Psoas muscle (tissue), 8 donors: ENCODE measurements around the gene TRPM3. TPM values are rescaled to one million over a fixed set of nuclear protein-coding genes. Genes with fewer than 3 reads are reported as not detected.

ENCODE experiments used
- ATAC-seq, 4 donors: fragments of 200-7000 bp; cut with Tn5 transposase; one replicate each; pipeline ENCODE4 v1.9.1; 2020; ENCODE audit warnings: moderate library complexity in 3 of 4, mild to moderate bottlenecking in 2 of 4
- DNase-seq, 2 donors: peaks; one replicate each; pipeline ENCODE4 v3.0.0-alpha.2; 2020
- H3K27ac ChIP-seq: fragments of 200-600 bp; one replicate; pipeline ENCODE4 v1.8.0; 2022
- H3K27me3 ChIP-seq, 3 donors: fragments of 200-600 bp in 1 of 3; one replicate each; pipeline versions ENCODE4 v1.6.1 to v1.8.0; 2013 to 2022; ENCODE audit warnings: low read length in 2 of 3, mild to moderate bottlenecking in 2 of 3, moderate library complexity in 1 of 3; ENCODE audit not compliant: insufficient read depth in 3 of 3
- H3K36me3 ChIP-seq, 2 donors: fragments of 200-600 bp in 1 of 2; one replicate each; pipeline versions ENCODE4 v1.6.1 to v1.8.0; 2013 to 2022; ENCODE audit warnings: low read depth in 1 of 2, mild to moderate bottlenecking in 1 of 2, moderate library complexity in 1 of 2; ENCODE audit not compliant: insufficient read depth in 1 of 2
- H3K4me1 ChIP-seq: fragments of 200-600 bp; one replicate; pipeline ENCODE4 v1.8.0; 2022
- H3K4me3 ChIP-seq: fragments of 200-600 bp; one replicate; pipeline ENCODE4 v1.8.0; 2022; ENCODE audit warnings: mild to moderate bottlenecking
- H3K9me3 ChIP-seq: fragments of 200-600 bp; one replicate; pipeline ENCODE4 v1.8.0; 2022
- WGBS, 3 donors: extraction: QIAGEN DNeasy Blood & Tissue Kit; methylation state at CpG; one replicate each; pipeline versions ENCODE4 v1.1.6 to v1.1.7; 2013; 5-methylcytosine and 5-hydroxymethylcytosine counted together
- intact Hi-C, 2 donors: fragments of 100-400 bp; cut with DNase I; formaldehyde crosslinking; loops; one replicate each; pipeline versions ENCODE4 v1.11.0 to v1.14.2; 2022
- polyA plus RNA-seq, 3 donors: library from polyadenylated mRNA; stranded (reverse); fragments of 200-250 nt; gene quantifications; one replicate each; pipeline ENCODE4 v1.2.3, GENCODE V29; 2013
- total RNA-seq, 4 donors: library from RNA; stranded (reverse); fragmentation: NEBNext Ultra II Directional in 2 of 4; extraction: Animal tissue kit (Norgen Biotek cat#: 25700) in 2 of 4; gene quantifications; one replicate each; pipeline versions ENCODE4 v1.2.1 to v1.2.4, GENCODE V29; 2021 to 2023
- TF ChIP-seq, protein P1 (sequence below): fragments of 200-600 bp; IDR thresholded peaks from one replicate; pipeline ENCODE4 v1.8.0; 2022; ENCODE audit warnings: antibody characterized with exemption
- donor health status: healthy with polysubstance abuse.
- donor health status: DM: no; HTN: no; CAD: no; lungs with moderate emphysema.
- donor health status: Bipolar disorder and iron deficiency.
- donor health status: healthy.
- donor health status: DM: yes; HTN: yes; CAD: no.
- donor health status: DM: no; HTN: no; CAD: no.
- donor health status: DM: no; HTN: no; CAD: no.
- donor health status: DM: yes; HTN: yes; CAD: no.

TRPM3 gene
- total and polyA plus RNA-seq, 7 donors: 0.01 to 0.16 (median 0.06) TPM; not detected in 3

- peak; percentile 59 to 90 (median 75) for ATAC-seq
Observed at GRCh38 chr9:70701163-70701562, 420.3 kb downstream of the TRPM3 start.

DNA sequence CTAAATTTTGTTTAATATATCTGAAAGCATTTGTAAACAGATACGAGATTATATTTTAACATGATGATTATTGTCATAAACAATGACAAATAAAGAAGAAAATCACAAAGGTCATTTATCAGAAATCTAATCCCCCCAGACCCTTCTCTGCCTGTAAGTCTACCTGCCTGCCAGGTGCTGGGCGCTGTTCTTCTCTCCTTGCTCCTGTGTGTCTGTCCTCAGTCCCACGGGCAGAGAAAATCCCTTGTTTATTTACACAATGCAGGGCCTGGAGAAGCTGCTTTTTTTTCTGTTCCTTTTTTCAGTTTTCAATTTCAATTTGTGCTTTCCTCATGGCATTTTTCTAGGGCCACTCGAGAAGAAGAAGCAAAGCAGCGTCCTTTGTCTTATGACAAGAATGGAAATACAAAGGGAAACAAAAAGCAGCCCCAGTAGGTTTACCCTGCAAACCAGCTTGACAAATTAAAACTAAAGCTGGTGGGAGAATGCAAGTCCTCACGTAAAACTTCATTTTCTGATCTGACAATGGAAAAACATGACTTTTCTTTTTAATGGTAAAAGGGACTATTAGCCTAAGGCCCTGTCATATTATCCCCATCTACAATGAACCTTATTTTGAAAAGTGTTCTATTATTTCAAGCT lies 424.6 kb downstream of the TRPM3 start:
- intact Hi-C loops: no loop called here
- Histone ChIP-seq H3K36me3 (no peaks in the 10 kb centered on the region), H3K4me3 (no peak overlapping the region), H3K27me3 (no peaks in the 10 kb centered on the region), H3K27ac (no peak overlapping the region), H3K4me1 (no peaks in the 10 kb centered on the region), H3K9me3 (no peaks in the 10 kb centered on the region)
- 63 to 66% (median 64%) methylated on average over 6 of the region's 6 CpGs for WGBS, 3 donors
- TF ChIP-seq, protein P1, sequence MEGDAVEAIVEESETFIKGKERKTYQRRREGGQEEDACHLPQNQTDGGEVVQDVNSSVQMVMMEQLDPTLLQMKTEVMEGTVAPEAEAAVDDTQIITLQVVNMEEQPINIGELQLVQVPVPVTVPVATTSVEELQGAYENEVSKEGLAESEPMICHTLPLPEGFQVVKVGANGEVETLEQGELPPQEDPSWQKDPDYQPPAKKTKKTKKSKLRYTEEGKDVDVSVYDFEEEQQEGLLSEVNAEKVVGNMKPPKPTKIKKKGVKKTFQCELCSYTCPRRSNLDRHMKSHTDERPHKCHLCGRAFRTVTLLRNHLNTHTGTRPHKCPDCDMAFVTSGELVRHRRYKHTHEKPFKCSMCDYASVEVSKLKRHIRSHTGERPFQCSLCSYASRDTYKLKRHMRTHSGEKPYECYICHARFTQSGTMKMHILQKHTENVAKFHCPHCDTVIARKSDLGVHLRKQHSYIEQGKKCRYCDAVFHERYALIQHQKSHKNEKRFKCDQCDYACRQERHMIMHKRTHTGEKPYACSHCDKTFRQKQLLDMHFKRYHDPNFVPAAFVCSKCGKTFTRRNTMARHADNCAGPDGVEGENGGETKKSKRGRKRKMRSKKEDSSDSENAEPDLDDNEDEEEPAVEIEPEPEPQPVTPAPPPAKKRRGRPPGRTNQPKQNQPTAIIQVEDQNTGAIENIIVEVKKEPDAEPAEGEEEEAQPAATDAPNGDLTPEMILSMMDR: no peak
- no peak for DNase-seq
- no peak for ATAC-seq

More at GRCh38 chr9:70701163-70701562, 420.3 kb downstream of the TRPM3 start:
- H3K4me3 ChIP-seq: no peak overlapping the region
- H3K27me3 ChIP-seq: no peaks in the 10 kb centered on the region
- no peaks in the 10 kb centered on the region for H3K4me1 ChIP-seq
- H3K27ac ChIP-seq: no peak overlapping the region
- TF ChIP-seq, protein P1: no peak
- no peak for DNase-seq
- 53 to 67% (median 55%) methylated on average over 6 of the region's 6 CpGs for WGBS, 3 donors
- no peaks in the 10 kb centered on the region for H3K36me3 ChIP-seq
- intact Hi-C loops: no loop called here
- no peaks in the 10 kb centered on the region for H3K9me3 ChIP-seq

GRCh38 chr9:70694758-70695157 lies 426.7 kb downstream of the TRPM3 start:
- no peaks in the 10 kb centered on the region for H3K9me3 ChIP-seq
- no peak overlapping the region for H3K4me3 ChIP-seq
- DNase-seq: no peak
- H3K4me1 ChIP-seq: no peaks in the 10 kb centered on the region
- H3K36me3 ChIP-seq: no peaks in the 10 kb centered on the region
- TF ChIP-seq, protein P1: no peak
- intact Hi-C loops: no loop called here
- no peak overlapping the region for H3K27ac ChIP-seq
- 87 to 91% (median 91%) methylated on average over 5 of the region's 5 CpGs for WGBS, 3 donors
- no peaks in the 10 kb centered on the region for H3K27me3 ChIP-seq
- ATAC-seq: no peak

DNA sequence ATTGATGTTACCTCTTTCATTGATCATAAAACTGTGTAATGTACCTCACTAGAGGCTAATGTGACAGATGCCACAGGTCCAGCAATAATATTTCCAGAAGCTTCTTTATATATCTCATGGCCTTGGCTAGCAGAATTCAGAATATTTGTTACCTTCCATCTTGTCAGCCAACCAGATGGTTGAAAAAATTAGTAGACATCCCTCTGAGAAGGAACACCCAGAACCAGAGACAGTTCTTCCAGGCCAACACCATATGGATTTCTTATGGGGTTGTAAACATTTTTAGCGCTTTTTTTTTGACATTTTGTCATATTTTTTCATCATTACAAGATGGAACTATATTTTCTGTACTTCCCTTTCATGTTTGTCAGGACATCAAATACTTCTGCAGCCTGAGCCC lies 428.2 kb downstream of the TRPM3 start:
- Histone ChIP-seq H3K9me3 (no peaks in the 10 kb centered on the region), H3K27me3 (no peaks in the 10 kb centered on the region), H3K36me3 (no peaks in the 10 kb centered on the region), H3K27ac (no peak overlapping the region), H3K4me3 (no peak overlapping the region), H3K4me1 (no peaks in the 10 kb centered on the region)
- DNase-seq (no peak), ATAC-seq (no peak)
- 79 to 91% (median 83%) methylated on average over 1 of the region's 1 CpG for WGBS, 3 donors
- intact Hi-C loops: no loop called here
- TF ChIP-seq, protein P1: no peak

- H3K4me1 ChIP-seq: no peaks in the 10 kb centered on the region
- no peak for DNase-seq
- H3K27ac ChIP-seq: no peak overlapping the region
- H3K36me3 ChIP-seq: no peaks in the 10 kb centered on the region
- H3K4me3 ChIP-seq: no peak overlapping the region
- H3K9me3 ChIP-seq: no peaks in the 10 kb centered on the region
- TF ChIP-seq, protein P1: no peak
- WGBS, 3 donors: 93 to 94% (median 94%) methylated on average over 4 of the region's 4 CpGs
- no peaks in the 10 kb centered on the region for H3K27me3 ChIP-seq
- intact Hi-C loops: no loop called here
- ATAC-seq: no peak
Observed at GRCh38 chr9:70692431-70692830, 429.0 kb downstream of the TRPM3 start.
